AG09319 (cell line): Measurements from ENCODE around the gene IL17C.

ENCODE experiments used
- DNase-seq: peaks from one replicate; pipeline ENCODE4 v3.0.0-alpha.2; 2010; ENCODE audit warnings: low read depth; ENCODE audit errors: extremely low read depth
- TF ChIP-seq, protein P1 (sequence below): IDR thresholded peaks from 2 replicates; pipeline ENCODE4 v1.5.1; 2011; ENCODE audit warnings: low read depth, mild to moderate bottlenecking, inconsistent platforms, low read length, moderate library complexity

The IL17C gene

DNA sequence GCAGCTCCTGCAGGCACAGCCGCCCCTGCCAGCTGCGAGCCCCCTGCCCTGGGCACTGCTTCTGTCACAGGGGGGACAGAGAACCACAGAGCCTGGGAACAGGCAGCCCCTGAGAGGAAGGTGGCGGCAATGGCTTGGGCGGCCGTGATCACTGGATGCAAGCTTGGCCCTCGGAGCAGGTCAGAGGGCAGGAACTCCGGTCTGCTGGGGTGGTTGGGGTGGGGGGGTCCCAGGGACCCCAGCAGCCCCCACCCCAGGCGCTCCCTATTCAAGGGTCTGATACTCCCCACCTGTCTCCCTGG is 14.3 kb downstream of the IL17C start:
- TF ChIP-seq, protein P1, sequence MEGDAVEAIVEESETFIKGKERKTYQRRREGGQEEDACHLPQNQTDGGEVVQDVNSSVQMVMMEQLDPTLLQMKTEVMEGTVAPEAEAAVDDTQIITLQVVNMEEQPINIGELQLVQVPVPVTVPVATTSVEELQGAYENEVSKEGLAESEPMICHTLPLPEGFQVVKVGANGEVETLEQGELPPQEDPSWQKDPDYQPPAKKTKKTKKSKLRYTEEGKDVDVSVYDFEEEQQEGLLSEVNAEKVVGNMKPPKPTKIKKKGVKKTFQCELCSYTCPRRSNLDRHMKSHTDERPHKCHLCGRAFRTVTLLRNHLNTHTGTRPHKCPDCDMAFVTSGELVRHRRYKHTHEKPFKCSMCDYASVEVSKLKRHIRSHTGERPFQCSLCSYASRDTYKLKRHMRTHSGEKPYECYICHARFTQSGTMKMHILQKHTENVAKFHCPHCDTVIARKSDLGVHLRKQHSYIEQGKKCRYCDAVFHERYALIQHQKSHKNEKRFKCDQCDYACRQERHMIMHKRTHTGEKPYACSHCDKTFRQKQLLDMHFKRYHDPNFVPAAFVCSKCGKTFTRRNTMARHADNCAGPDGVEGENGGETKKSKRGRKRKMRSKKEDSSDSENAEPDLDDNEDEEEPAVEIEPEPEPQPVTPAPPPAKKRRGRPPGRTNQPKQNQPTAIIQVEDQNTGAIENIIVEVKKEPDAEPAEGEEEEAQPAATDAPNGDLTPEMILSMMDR: no peak
- no peak for DNase-seq

DNA sequence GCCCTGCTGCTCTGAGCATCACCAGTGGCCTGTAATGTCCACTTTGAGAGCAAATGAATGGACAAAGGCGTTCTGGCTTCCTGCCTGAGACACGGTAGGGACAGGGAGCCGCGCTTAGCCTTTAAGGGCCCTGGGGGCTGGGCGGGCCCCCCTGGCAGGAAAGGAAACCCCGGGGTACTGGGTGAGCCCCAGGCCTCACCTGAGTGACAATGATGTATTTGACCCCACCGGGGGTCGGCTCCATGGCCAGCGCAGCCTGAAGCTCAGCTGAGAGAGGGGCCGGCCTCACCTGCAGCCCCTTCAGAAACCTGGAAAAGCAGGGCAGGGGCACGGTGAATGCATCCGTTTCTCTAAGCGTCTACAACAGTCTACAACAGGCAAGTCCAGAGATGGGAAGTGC is 14.7 kb downstream of the IL17C start:
- DNase-seq: no peak
- TF ChIP-seq, protein P1: no peak

DNA sequence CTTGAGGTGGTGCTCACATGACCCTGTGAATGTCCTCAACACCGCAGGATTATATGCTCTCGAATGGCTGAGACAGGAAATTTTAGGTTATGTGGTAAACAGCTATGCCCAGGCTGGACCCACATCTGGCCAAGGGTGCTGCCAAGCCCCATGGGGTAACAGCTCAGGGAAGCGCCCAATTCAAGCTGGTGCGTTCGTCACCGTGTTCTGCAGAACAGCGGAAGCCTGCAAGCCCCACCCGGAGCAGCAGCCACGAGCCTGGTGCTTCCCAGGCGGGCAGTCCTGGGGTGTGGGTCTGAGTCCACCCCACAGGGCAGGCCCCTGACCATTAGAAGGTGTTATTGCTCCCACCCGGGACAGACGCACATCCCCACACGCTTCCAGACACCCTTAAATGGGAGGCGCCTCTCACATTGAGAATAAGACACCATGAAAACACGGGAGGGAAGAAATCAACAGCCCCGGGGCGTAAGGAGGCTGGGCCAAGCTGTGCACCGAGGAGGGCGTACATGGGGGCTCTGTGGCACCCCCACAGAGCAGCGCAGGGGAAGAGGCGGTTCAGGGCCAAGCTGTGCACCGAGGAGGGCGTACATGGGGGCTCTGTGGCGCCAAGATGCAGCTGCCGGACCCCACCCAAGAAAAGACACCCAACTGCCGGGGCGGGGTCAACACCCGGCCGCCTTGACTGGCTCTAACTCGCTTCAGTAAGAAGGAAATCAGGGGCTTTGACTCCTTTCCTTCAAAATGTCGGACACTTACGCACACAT is 15.4 kb downstream of the IL17C start:
- DNase-seq: no peak
- TF ChIP-seq, protein P1: no peak

DNA sequence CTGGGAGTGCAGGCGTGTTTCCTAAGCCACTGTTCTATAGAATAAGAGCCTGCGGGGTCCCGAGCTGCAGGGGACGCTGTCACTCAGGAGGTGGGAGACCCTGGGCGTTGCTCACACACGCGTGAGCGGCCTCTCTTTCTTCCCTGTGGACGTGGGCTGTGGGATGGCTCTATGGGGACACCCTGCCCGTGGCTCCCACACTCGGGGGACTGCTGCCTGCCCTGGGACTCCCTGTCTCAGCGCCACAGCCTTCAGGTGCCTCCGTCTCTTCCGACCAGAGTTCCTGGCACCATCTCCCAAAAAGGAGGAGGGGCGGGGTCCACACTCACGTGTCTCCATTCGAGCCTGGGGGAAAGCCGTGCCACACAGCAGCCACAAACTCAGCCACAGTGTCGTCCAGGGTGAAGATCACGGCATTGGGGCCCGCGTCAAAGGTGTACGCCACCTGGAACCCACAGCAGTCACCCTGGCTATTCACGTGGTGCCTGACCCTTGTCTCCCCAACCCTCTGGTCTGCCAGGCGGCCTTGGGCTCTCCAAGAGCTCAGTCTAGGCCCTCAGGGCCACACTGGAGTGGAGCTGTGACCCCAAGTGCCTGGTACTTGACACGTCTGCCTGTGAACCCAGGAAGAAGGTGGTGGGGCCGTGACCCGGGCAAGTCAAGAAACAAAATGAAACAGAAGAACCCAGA is 16.1 kb downstream of the IL17C start:
- TF ChIP-seq, protein P1: no peak
- no peak for DNase-seq

DNA sequence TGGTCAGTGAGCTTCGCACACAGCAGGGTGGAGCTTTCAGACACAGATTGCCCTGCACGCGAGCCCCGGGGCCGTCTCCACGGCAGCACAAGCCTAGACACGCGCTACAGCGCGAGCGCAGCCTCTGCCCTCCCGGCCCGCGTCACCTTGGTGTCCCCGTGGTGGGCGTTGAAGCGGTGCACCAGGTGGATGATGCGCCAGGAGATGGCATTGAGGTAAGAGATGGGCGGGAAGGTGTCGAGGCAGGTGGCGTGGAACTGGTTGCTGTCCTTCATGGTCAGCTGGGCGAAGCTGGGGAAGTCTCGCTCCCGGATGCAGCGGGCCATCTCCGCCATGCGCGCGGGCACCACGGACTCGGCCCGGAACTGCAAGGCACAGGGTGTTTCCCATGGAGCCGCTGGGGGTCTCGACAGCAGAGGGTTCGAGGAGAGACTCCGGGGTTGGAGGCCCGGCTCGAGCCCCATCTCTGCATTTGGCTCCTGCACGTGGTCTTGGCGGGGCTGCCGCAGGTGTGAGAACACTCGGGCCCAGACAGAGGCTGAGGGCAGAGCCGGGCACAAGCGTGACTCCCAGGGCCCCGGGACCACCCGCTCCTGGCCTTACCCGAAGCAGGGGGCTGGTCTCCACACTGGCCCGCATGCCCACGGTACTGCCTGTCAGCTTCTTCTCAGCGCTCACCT is 16.8 kb downstream of the IL17C start:
- no peak for DNase-seq
- TF ChIP-seq, protein P1: no peak

DNA sequence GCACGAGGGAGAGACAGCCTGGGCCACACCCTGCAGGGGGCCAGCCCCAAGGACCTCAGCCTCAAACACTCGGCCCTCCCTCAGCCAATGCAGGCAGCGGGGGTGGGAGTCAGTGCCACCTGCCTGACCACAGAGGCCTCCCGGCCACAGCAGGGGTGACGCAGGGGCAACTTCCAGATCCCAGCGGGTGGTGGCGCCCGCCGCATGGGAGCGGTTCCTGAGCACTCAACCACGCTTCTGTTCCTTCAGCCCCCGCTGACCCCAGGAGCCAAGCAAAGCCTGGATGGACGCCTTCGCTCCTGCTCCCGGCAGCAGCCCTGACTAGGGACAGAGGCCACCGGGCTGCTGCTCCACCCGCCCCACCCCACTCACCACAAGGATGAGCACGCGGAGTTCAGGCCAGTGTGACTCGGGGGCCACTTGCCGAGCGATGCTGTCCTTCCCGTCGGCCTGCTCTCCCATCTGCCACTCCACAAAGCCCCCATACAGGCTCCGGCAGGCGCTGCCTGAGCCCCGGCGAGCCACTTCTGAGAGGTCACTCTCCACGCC is 17.4 kb downstream of the IL17C start:
- DNase-seq: no peak
- TF ChIP-seq, protein P1: no peak
